ENCODE results near the gene RNASEH2A. TPM values are rescaled to one million over a fixed set of nuclear protein-coding genes. Genes with fewer than 3 reads are reported as not detected.

Gene RNASEH2A
- polyA plus RNA-seq, 1 of the 3 experiments (the other 2 are of a cell fraction): 48.1 TPM

GRCh38 chr19:12757544-12758274 is 48.7 kb upstream of the RNASEH2A start (continued):
- TF ChIP-seq FOXJ3 (CRISPR knock-in tag; IDR thresholded peaks at IDR 0.05): no peak
- TF ChIP-seq RFX5 (IDR thresholded peaks at IDR 0.05; ENCODE audit: low read length): no peak
- TF ChIP-seq MAX (IDR thresholded peaks at IDR 0.05; ENCODE audit: low read depth): peak; percentile 51; the same call in 1 of the 2 replicates
- no peak for TF ChIP-seq ELF1 (IDR thresholded peaks at IDR 0.05)
- TF ChIP-seq TEAD4 (IDR thresholded peaks at IDR 0.05; ENCODE audit: borderline replicate concordance, insufficient read depth): no peak
- no peak for TF ChIP-seq REST (IDR thresholded peaks at IDR 0.05; ENCODE audit: low read depth, low read length)
- TF ChIP-seq MXI1 (IDR thresholded peaks at IDR 0.05; ENCODE audit: low read depth, low read length): peak; percentile 44; the same call in 1 of the 2 replicates
- no peak for TF ChIP-seq EZH2phosphoT487 (IDR thresholded peaks at IDR 0.05; ENCODE audit: borderline replicate concordance, low read depth)
- peak; percentile 60 for TF ChIP-seq RAD21 (IDR thresholded peaks at IDR 0.05; ENCODE audit: low read length)

GRCh38 chr19:12759686-12760085 is 46.7 kb upstream of the RNASEH2A start:
- Histone ChIP-seq H3K27ac (ENCODE audit: low read depth in 2 of 2, low read length in 1 of 2) (no peak overlapping the region), H2AFZ (ENCODE audit: low read depth) (no peak overlapping the region), H3K36me3 (replicated peaks in 1 of 2; ENCODE audit: control insufficient read depth in 1 of 2, insufficient read depth in 2 of 2, low read length in 1 of 2) (peaks cover 4 to 11% of the 10 kb centered on the region in 2 experiments), H3K4me3 (ENCODE audit: low read depth in 2 of 2, low read length in 1 of 2) (no peak overlapping the region), H3K4me2 (no peak overlapping the region), H3K4me1 (ENCODE audit: control insufficient read depth in 1 of 2, insufficient read depth in 2 of 2, low read depth in 1 of 2, low read length in 1 of 2) (no peaks in the 10 kb centered on the region; a peak in 1 of 4 replicates), H3K9me2 (no peaks in the 10 kb centered on the region), H4K20me1 (ENCODE audit: insufficient read depth) (no peaks in the 10 kb centered on the region), H3F3A (replicated peaks; ENCODE audit: insufficient read depth) (peaks cover 15% of the 10 kb centered on the region), H3K9ac (no peak overlapping the region), H3K79me2 (ENCODE audit: insufficient read depth) (no peaks in the 10 kb centered on the region), H3K9me3 (no peaks in the 10 kb centered on the region), H3K27me3 (ENCODE audit: insufficient read depth) (no peaks in the 10 kb centered on the region)
- DNase-seq: no peak
- ChIA-PET POLR2A (interaction anchor here (0.7 to 0.8 kb wide), 2 partner anchors 18 to 32 kb away, joined by 3 read pairs; no protein-coding TSS in a partner anchor), CTCF (interaction anchor here (1.0 to 17.5 kb wide), 15 partner anchors 9 to 121 kb away, joined by 3 to 321 read pairs (median 7); partner anchors contain the start of genes BEST2, DNASE2, GET3 and HOOK2)
- 97% methylated on average over 6 of the region's 6 CpGs for WGBS (ENCODE audit: low lambda C conversion rate)
- TF ChIP-seq NRF1 (IDR thresholded peaks at IDR 0.05; ENCODE audit: low read depth, low read length) (no peak), REST (IDR thresholded peaks at IDR 0.05; ENCODE audit: low read depth, low read length) (no peak), TEAD4 (IDR thresholded peaks at IDR 0.05; ENCODE audit: borderline replicate concordance, insufficient read depth) (no peak), ZBTB33 (IDR thresholded peaks at IDR 0.05; ENCODE audit: borderline replicate concordance, low read depth) (no peak), RCOR1 (IDR thresholded peaks at IDR 0.05; ENCODE audit: low read length) (no peak), TCF12 (IDR thresholded peaks at IDR 0.05) (no peak), RAD21 (IDR thresholded peaks at IDR 0.05; ENCODE audit: low read length) (no peak), IRF3 (IDR thresholded peaks at IDR 0.05; ENCODE audit: low read depth, low read length) (no peak), MXI1 (IDR thresholded peaks at IDR 0.05; ENCODE audit: low read depth, low read length) (no peak), USF1 (IDR thresholded peaks at IDR 0.05; ENCODE audit: borderline replicate concordance, low read depth) (no peak), JUND (IDR thresholded peaks at IDR 0.05) (no peak), SMC3 (IDR thresholded peaks at IDR 0.05; ENCODE audit: low read depth, low read length) (no peak), MEF2A (IDR thresholded peaks at IDR 0.05; ENCODE audit: borderline replicate concordance, low read depth) (no peak)

Data from SK-N-SH (cell line).